Endothelial cell of umbilical vein (primary cell): Measurements from ENCODE around the gene AIF1L. TPM values are rescaled to one million over a fixed set of nuclear protein-coding genes. Genes with fewer than 3 reads are reported as not detected.

Experiments used
- BruUV-seq: library from RNA; stranded (reverse); fragments of 400-500 nt; replicated peaks from 2 replicates; lab custom pipeline; 2021; lab: Mats Ljungman, UMichigan
- CTCF ChIA-PET: fragments of 300-600, 350-600 bp; sonication (Branson Sonifier 250); formaldehyde crosslinking; loops from one replicate; lab custom pipeline; 2021; ENCODE audit warnings: antibody characterized with exemption, inconsistent platforms; lab: Charles Lee
- POLR2A ChIA-PET: fragments of 300-600, 350-600 bp; sonication (Branson Sonifier 250); formaldehyde crosslinking; loops from one replicate; lab custom pipeline; 2021; ENCODE audit warnings: antibody characterized with exemption, inconsistent platforms; lab: Charles Lee
- DNase-seq: peaks from one replicate; pipeline ENCODE4 v3.0.0-alpha.2; 2011; ENCODE audit warnings: low read depth, low spot score
- FAIRE-seq: peaks from 2 replicates; lab custom pipeline; 2011; peaks lifted over from hg19 to GRCh38; lab: Jason Lieb, UNC
- H2AFZ ChIP-seq: 2 replicates; pipeline ENCODE4 v1.6.0; 2012; ENCODE audit warnings: low read depth, low read length, control low read depth, inconsistent platforms
- H3K27ac ChIP-seq: 2 replicates; pipeline ENCODE4 v1.5.1; 2011; ENCODE audit warnings: low read depth, mild to moderate bottlenecking, control low read depth, low read length, moderate library complexity; ENCODE audit not compliant: insufficient read depth
- H3K27me3 ChIP-seq, 2 experiments: 2 replicates each; pipeline versions ENCODE4 v1.6.0 to v1.6.1; 2011; ENCODE audit warnings: low read length in 2 of 2, mixed read lengths in 1 of 2; ENCODE audit not compliant: control insufficient read depth in 2 of 2, insufficient read depth in 2 of 2
- H3K36me3 ChIP-seq, 2 experiments: 2 replicates in 1 of 2; 3 replicates in 1 of 2; pipeline ENCODE4 v1.5.1; 2011; ENCODE audit warnings: low read length in 2 of 2, mild to moderate bottlenecking in 1 of 2, moderate library complexity in 1 of 2; ENCODE audit not compliant: control insufficient read depth in 2 of 2, insufficient read depth in 2 of 2; ENCODE audit errors: extremely low read depth in 1 of 2
- H3K4me1 ChIP-seq: 3 replicates; pipeline ENCODE4 v1.5.1; 2011; ENCODE audit warnings: mild to moderate bottlenecking, low read length; ENCODE audit not compliant: control insufficient read depth, insufficient read depth; ENCODE audit errors: extremely low read depth
- H3K4me2 ChIP-seq: 2 replicates; pipeline ENCODE4 v1.6.1; 2011; ENCODE audit warnings: low read length, control low read depth, mixed read lengths; ENCODE audit not compliant: insufficient read depth
- H3K4me3 ChIP-seq, 3 experiments: fragments of 200-600 bp in 1 of 3; sonication (generic), shearing (Covaris generic) in 1 of 3; replicated peaks in 1 of 3; 2 replicates each; pipeline ENCODE4 v1.5.1; 2011 to 2016; ENCODE audit warnings: control low read depth in 3 of 3, low read length in 3 of 3, mild to moderate bottlenecking in 2 of 3, inconsistent platforms in 1 of 3, low read depth in 1 of 3, moderate library complexity in 1 of 3; ENCODE audit not compliant: insufficient read depth in 1 of 3
- H3K79me2 ChIP-seq: 2 replicates; pipeline ENCODE4 v1.6.0; 2012; ENCODE audit warnings: low read length, inconsistent platforms; ENCODE audit not compliant: control insufficient read depth, insufficient read depth
- H3K9ac ChIP-seq: replicated peaks from 2 replicates; pipeline ENCODE3; 2011; ENCODE audit warnings: low read length, control low read depth; ENCODE audit not compliant: insufficient read depth; ENCODE audit errors: extremely low read depth
- H3K9me1 ChIP-seq: replicated peaks from 3 replicates; pipeline ENCODE4 v1.6.0; 2011; ENCODE audit warnings: mild to moderate bottlenecking, low read length; ENCODE audit not compliant: control insufficient read depth, insufficient read depth; ENCODE audit errors: extremely low read depth
- H3K9me3 ChIP-seq: replicated peaks from 2 replicates; pipeline ENCODE4 v1.5.1; 2012; ENCODE audit warnings: low read length, inconsistent platforms; ENCODE audit not compliant: control insufficient read depth, insufficient read depth
- H4K20me1 ChIP-seq: replicated peaks from 2 replicates; pipeline ENCODE3; 2011; ENCODE audit warnings: mild to moderate bottlenecking, low read length; ENCODE audit not compliant: control insufficient read depth, insufficient read depth; ENCODE audit errors: extremely low read depth
- CTCF ChIP-seq, 2 donors: IDR thresholded peaks; 1 replicate in 1 of 2; 2 replicates in 1 of 2; pipeline ENCODE4 v1.5.1; 2011; ENCODE audit warnings: low read length in 2 of 2, mild to moderate bottlenecking in 2 of 2, moderate library complexity in 2 of 2, control low read depth in 1 of 2, inconsistent platforms in 1 of 2, low read depth in 1 of 2; ENCODE audit not compliant: insufficient read depth in 1 of 2; ENCODE audit errors: extremely low read depth in 1 of 2
- EZH2 ChIP-seq: IDR thresholded peaks from 2 replicates; pipeline ENCODE4 v1.6.1; 2012; ENCODE audit warnings: borderline replicate concordance, low read depth, mild to moderate bottlenecking, moderate library complexity, low read length, inconsistent platforms; ENCODE audit not compliant: severe bottlenecking
- FOS ChIP-seq: IDR thresholded peaks from 2 replicates; pipeline ENCODE4 v1.6.1; 2011; ENCODE audit warnings: mild to moderate bottlenecking, low read length, moderate library complexity, borderline replicate concordance; ENCODE audit not compliant: insufficient read depth
- GATA2 ChIP-seq: IDR thresholded peaks from 2 replicates; pipeline ENCODE4 v1.7.0; 2011; ENCODE audit warnings: low read depth, mild to moderate bottlenecking, moderate library complexity, mixed read lengths, low read length; ENCODE audit not compliant: insufficient read length, insufficient read depth
- JUN ChIP-seq: IDR thresholded peaks from 2 replicates; pipeline ENCODE4 v1.6.1; 2011; ENCODE audit warnings: borderline replicate concordance, low read depth; ENCODE audit not compliant: insufficient read length, insufficient read depth
- MYC ChIP-seq: IDR thresholded peaks from one replicate; pipeline ENCODE4 v1.6.1; 2011; ENCODE audit warnings: mild to moderate bottlenecking, low read depth, low read length
- POLR2A ChIP-seq: IDR thresholded peaks from 2 replicates; pipeline ENCODE4 v1.6.1; 2012; ENCODE audit warnings: low read depth, mild to moderate bottlenecking, control low read depth, low read length
- POLR2AphosphoS5 ChIP-seq: IDR thresholded peaks from 2 replicates; pipeline ENCODE4 v1.6.1; 2012; ENCODE audit warnings: low read depth, mild to moderate bottlenecking, control low read depth, low read length, moderate library complexity; ENCODE audit not compliant: insufficient read depth
- dilution Hi-C: fragments of 300-500 bp; cut with MboI; formaldehyde crosslinking; loops from one replicate; pipeline ENCODE4 v1.15.0; 2019; ENCODE audit warnings: low sequenced_read_pairs; ENCODE audit not compliant: extremely low pct_ligation_motif_present
- intact Hi-C: fragments of 100-400 bp; cut with micrococcal nuclease; formaldehyde crosslinking; loops from one replicate; pipeline ENCODE4 v1.10.0; 2022
- polyA plus RNA-seq, 4 experiments: library from polyadenylated mRNA; depleted of rRNA in 3 of 4; stranded (reverse) in 3 of 4; unstranded in 1 of 4; fragments of >200 nt; gene quantifications; 2 replicates each; pipeline versions ENCODE4 v1.2.1 to v1.2.3, GENCODE V29; 2011 to 2012; ENCODE audit warnings: missing spikeins in 1 of 4
- total RNA-seq: library from RNA; stranded (reverse); gene quantifications from 2 replicates; pipeline ENCODE4 v1.2.3, GENCODE V29; 2021
- TF ChIP-seq, protein P1 (sequence below): IDR thresholded peaks from 2 replicates; pipeline ENCODE4 v1.6.1; 2011; ENCODE audit not compliant: insufficient read depth, insufficient read length

AIF1L gene
- total and polyA plus RNA-seq, 2 donors (not counting 3 experiments of a cell fraction or from before 2014, with no cell fraction given) = 17.8 to 39.7 TPM

- POLR2A ChIA-PET = no interaction called here
- DNase-seq (no peak), FAIRE-seq (no peak)
- Histone ChIP-seq H3K4me3 (no peak overlapping the region), H3K9me3 (no peaks in the 10 kb centered on the region), H3K9ac (no peak overlapping the region), H3K9me1 (no peaks in the 10 kb centered on the region), H3K4me2 (no peak overlapping the region), H3K36me3 (peaks cover 0 to 2% of the 10 kb centered on the region in 2 experiments), H3K79me2 (peaks cover 14% of the 10 kb centered on the region), H2AFZ (no peak overlapping the region), H3K27ac (no peak overlapping the region), H3K27me3 (no peaks in the 10 kb centered on the region), H3K4me1 (peaks cover 20% of the 10 kb centered on the region), H4K20me1 (no peaks in the 10 kb centered on the region)
- dilution Hi-C loops (no loop called here), intact Hi-C loops (no loop called here)
- CTCF ChIA-PET = interaction anchor here (1.5 kb wide), 1 partner anchor 214 kb away, joined by 3 read pairs; no protein-coding TSS in a partner anchor
- no TSS peak for BruUV-seq
- TF ChIP-seq, protein P1, sequence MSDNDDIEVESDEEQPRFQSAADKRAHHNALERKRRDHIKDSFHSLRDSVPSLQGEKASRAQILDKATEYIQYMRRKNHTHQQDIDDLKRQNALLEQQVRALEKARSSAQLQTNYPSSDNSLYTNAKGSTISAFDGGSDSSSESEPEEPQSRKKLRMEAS = no peak
- TF ChIP-seq POLR2A (no peak), POLR2AphosphoS5 (no peak), JUN (no peak), GATA2 (no peak), CTCF (IDR thresholded peaks at IDR 0.05; ENCODE audit: extremely low read depth in 1 of 2, insufficient read depth in 1 of 2, low read depth in 1 of 2, low read length in 2 of 2) (no peak), MYC (no peak), FOS (no peak), EZH2 (no peak)
These were observed 25.8 kb downstream of the AIF1L start for GRCh38 chr9:131122158-131122557.
